HG02588 (cell line): ENCODE data around the gene CLIC5.

Source experiments
- ATAC-seq: cut with Tn5 transposase; IDR thresholded peaks from one replicate; pipeline ENCODE4 v1.9.1; 2021; ENCODE audit warnings: mild to moderate bottlenecking, moderate library complexity; ENCODE audit not compliant: unreplicated experiment

CLIC5 gene

DNA sequence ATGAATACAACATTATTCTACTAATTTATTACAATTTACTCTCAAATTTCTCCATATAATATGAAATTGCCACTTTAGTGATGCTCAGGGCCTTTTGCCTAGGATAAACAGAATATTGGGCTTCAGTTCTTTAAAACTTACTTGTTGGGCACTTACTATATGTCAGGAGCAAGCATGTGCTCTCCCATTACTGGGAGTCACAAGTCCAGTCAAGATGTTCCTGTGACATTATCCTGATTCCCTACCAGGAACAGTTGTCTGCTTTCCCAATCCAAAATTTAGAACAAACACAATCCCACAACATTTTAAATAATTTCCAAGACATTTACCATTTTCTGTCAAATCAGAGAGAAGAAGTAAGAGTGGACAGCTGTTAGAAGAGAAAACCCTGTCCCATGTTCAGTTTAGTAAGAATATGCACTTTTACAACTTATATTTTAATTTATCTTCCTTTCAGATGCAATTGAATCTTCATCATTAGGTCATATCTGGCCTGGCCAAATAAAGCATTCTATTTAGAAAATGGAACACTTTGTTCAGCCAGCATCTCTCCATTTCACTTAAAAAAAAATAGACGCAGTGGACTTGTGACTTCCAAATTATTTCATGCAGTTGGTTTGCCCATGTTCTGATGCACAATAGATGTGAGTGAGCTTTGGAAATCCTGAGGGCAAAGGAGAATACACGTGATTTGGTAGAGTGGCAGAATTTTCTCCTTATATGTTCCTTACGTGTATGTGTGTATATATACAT is 159.8 kb downstream of the CLIC5 start:
- no peak for ATAC-seq

DNA sequence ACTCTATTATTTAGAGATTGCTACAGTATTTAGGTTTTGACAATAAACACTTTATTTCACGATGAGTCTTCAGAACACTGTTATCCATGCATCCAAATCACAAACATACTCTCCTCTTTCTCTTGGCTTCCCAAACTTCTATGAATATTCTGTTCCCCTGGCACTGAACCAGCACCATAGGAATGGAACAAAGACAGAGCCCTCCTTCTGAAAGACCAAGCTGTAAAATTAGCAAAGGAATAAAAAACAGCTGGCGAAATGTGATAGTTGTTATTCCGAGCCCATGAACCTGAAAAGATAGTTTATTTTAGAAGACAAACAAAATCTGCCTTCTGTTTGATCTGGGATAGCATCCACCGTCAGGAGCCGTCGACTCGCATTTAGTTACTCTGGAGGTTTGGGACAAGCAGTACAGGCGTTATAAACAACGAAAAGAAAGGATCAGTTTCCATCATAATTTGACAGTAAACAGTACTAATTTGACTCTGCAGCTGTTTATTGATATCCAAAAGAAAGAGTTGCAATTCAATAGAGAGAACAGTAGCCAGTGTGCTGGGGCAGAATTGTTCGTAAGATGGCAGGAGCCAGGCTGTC is 161.4 kb downstream of the CLIC5 start:
- no peak for ATAC-seq

DNA sequence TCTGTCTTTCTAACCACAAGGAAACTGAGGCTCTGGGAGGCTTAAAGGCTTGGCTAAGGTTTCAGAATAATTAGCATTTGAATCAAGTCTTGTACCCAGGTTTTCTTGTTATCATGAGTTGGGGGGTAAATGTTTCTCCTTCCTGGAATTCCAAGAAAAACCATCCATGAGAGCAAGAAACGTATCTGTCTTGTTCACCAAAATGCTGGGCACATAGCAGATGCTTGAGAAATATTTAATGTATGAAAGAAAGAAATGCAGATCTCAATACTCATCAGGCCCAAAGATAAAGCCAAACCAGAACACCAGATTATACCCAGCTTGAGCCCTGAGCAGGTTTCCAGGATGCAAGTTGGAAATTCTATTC is 164.6 kb downstream of the CLIC5 start:
- no peak for ATAC-seq

GRCh38 chr6:45850378-45851033 is 165.2 kb downstream of the CLIC5 start:
- no peak for ATAC-seq

DNA sequence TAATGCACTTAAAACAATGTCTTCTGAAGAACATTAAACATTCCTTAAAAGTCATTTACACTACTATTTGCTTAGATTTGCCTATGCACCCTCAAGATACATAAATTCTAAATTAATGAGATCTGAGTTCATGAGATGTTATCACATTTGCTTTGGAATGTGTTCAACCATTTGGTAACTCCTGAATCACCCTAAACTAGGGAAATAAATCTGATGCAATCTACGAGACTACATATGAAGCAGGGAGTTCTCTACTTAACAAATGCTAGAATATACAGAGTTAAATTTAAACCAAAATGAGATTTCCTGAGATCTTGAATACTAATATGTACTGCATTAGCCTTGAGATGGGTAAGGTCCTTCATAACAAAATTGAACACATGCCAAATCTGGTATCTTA is 170.1 kb downstream of the CLIC5 start:
- no peak for ATAC-seq

DNA sequence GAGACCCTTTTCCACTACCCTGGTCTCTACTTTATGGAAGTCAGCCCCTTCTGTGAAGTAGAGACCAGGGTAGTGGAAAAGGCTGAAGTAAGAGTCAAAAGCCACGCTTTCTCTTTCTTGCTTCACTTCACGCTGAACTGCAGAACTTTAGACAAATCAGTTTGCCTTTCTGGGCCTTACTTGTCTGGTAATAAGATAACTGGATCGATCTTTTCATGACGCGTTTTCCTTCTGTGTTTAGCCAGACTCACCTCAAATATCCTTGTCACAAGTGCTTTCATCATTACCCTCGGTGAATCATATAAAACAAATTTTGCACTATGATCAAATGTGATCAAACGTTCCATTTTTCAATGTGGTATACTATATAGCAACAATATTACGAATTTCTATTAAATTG is 170.7 kb downstream of the CLIC5 start:
- no peak for ATAC-seq

- no peak for ATAC-seq
These were observed 171.7 kb downstream of the CLIC5 start for GRCh38 chr6:45843848-45844521.

DNA sequence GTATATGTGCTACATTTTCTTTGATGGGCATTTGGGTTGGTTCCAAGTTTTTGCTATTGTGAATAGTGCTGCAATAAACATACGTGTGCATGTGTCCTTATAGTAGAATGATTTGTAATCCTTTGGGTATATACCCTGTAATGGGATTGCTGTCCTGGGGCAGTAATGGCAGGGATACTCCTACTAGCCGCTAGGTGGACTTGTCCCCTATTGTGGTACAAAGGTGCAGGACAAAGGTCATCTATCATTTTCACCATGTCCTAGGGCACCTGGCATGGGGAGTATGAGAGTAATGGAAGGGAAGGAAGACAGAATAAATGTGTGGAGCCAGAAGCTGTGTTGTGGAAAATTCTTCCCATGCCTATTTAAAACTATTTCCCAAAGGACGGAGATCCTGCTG is 174.6 kb downstream of the CLIC5 start:
- ATAC-seq = no peak

DNA sequence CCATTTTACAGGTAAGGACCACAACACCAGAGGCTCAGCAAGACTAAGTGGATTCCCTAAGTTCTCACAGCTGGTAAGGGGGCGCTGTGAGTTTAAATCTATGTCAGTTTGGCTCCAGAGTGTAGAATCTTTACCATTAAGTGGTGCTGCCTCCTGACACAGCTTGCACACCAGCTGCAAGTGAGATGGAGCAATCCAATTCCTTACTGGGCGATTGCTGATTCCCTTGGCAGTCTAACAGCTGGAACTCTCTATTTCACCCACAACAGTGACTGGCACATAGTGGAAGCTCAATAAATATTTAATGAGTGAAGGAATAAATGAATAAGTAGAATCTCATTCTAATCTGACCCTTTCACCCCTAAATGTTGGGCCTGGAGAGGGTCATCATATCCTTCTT is 176.7 kb downstream of the CLIC5 start:
- ATAC-seq = no peak

- ATAC-seq = no peak
These were observed 177.2 kb downstream of the CLIC5 start for GRCh38 chr6:45838451-45838850.

- no peak for ATAC-seq
These were observed 178.0 kb downstream of the CLIC5 start for GRCh38 chr6:45837541-45838200.

DNA sequence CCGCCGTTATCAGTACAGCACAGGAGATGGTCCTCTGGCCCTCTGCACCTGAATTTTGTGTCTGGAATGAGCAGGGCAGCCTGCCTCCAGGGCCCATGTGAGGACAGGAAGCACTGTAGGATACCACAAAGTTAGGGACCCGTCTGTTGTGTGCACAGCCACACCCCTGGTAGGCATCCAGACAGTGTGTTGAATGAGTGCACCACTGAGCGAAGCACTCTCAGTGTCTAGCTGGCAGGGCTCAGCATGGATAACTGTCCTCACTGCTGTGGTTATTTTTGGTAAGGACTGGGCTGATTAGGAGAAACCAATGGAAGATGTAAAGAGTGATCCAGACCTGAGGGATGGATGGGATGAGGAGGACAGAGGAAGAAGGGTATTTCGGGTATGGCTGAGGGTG is 178.7 kb downstream of the CLIC5 start:
- no peak for ATAC-seq

DNA sequence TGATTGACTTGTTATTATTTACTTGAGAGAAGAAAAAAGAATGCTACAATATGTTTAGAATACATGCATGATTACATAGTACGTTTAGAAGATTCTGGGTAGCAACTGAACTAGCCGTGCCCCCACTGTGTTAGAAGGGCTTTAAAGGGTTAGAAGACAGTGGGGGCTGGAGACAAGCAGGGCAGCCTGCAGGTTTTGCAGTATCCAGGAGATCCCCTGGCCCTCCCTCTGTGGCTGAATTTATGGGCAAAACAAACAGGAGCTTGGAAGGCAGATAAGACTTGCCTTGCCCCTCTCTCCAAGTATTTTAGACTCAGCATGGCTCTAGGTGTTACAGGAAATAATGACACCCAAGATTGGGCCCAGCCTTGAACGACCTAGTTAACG is 179.2 kb downstream of the CLIC5 start:
- ATAC-seq = no peak

- no peak for ATAC-seq
These were observed 179.8 kb downstream of the CLIC5 start for GRCh38 chr6:45835721-45836437.

- no peak for ATAC-seq
These were observed 183.6 kb downstream of the CLIC5 start for GRCh38 chr6:45832063-45832462.
